ENCODE measurements around the gene ENSA.
A peak's percentile ranks its signal among the peaks of the same experiment; 100 is the strongest.
"Not testable (repeated sequence)": the region's sequence is repeated elsewhere in the genome, so short reads cannot be mapped to it uniquely, and the experiment has no call there.

Gene ENSA

GRCh38 chr1:150615346-150616201 is 13.8 kb downstream of the ENSA start:
- Histone ChIP-seq H3K9ac (ENCODE audit: insufficient read length) (no peak overlapping the region), H3K36me3 (ENCODE audit: insufficient read depth, low read length) (peaks cover 45% of the 10 kb centered on the region), H3K4me3 (no peak overlapping the region), H3K9me3 (ENCODE audit: low read depth, low read length) (no peaks in the 10 kb centered on the region), H3K27ac (no peak overlapping the region; the same call in 1 of the 2 replicates)
- TF ChIP-seq POLR2AphosphoS5 (IDR thresholded peaks at IDR 0.05; ENCODE audit: borderline replicate concordance, low read depth, low read length) (no peak), EZH2 (IDR thresholded peaks at IDR 0.05) (no peak), FOXP2 (optimal IDR thresholded peaks at IDR 0.05; ENCODE audit: control extremely low read depth, extremely low read length, insufficient read depth) (no peak)
- no peak for DNase-seq (ENCODE audit: low read depth, low spot score)

- Histone ChIP-seq H3K27ac (peak overlapping the region; percentile 59), H3K9me3 (ENCODE audit: low read depth, low read length) (no peaks in the 10 kb centered on the region), H3K36me3 (ENCODE audit: insufficient read depth, low read length) (peaks cover 25% of the 10 kb centered on the region), H3K4me3 (no peak overlapping the region), H3K9ac (ENCODE audit: insufficient read length) (no peak overlapping the region)
- no peak for DNase-seq (ENCODE audit: low read depth, low spot score)
- no peak for TF ChIP-seq POLR2AphosphoS5 (IDR thresholded peaks at IDR 0.05; ENCODE audit: borderline replicate concordance, low read depth, low read length)
- no peak for TF ChIP-seq EZH2 (IDR thresholded peaks at IDR 0.05)
- TF ChIP-seq FOXP2 (optimal IDR thresholded peaks at IDR 0.05; ENCODE audit: control extremely low read depth, extremely low read length, insufficient read depth), result no peak
Observed at GRCh38 chr1:150613061-150613920, 16.1 kb downstream of the ENSA start.

DNA sequence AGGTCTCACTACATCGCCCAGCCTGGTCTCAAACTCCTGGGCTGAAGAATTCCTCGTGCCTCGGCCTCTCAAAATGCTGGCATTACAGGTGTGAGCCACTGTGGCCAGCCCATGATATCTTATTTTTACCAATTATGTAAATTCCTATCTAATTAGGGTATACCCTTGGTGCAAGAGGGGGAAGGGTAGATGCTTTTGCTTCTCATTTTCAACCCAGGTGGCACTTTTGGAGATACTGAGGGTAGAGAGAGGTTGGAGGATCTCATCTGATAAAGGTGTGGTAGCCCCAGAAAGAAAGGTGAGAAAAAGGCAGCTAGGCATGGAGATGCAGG is 17.4 kb downstream of the ENSA start:
- Histone ChIP-seq H3K9me3 (ENCODE audit: low read depth, low read length) (no peaks in the 10 kb centered on the region), H3K4me3 (no peak overlapping the region), H3K9ac (ENCODE audit: insufficient read length) (no peak overlapping the region), H3K27ac (peak overlapping the region; percentile 16; the same call in 1 of the 2 replicates), H3K36me3 (ENCODE audit: insufficient read depth, low read length) (peaks cover 17% of the 10 kb centered on the region)
- DNase-seq (ENCODE audit: low read depth, low spot score), result no peak
- TF ChIP-seq EZH2 (IDR thresholded peaks at IDR 0.05), result no peak
- TF ChIP-seq POLR2AphosphoS5 (IDR thresholded peaks at IDR 0.05; ENCODE audit: borderline replicate concordance, low read depth, low read length), result no peak
- no peak for TF ChIP-seq FOXP2 (optimal IDR thresholded peaks at IDR 0.05; ENCODE audit: control extremely low read depth, extremely low read length, insufficient read depth)

GRCh38 chr1:150610576-150610975 is 18.8 kb downstream of the ENSA start:
- TF ChIP-seq POLR2AphosphoS5 (IDR thresholded peaks at IDR 0.05; ENCODE audit: borderline replicate concordance, low read depth, low read length), result no peak
- no peak for TF ChIP-seq EZH2 (IDR thresholded peaks at IDR 0.05)
- TF ChIP-seq FOXP2 (optimal IDR thresholded peaks at IDR 0.05; ENCODE audit: control extremely low read depth, extremely low read length, insufficient read depth), result no peak
- Histone ChIP-seq H3K36me3 (ENCODE audit: insufficient read depth, low read length) (peaks cover 7% of the 10 kb centered on the region; the same call in 1 of the 2 replicates), H3K27ac (no peak overlapping the region), H3K4me3 (no peak overlapping the region), H3K9me3 (ENCODE audit: low read depth, low read length) (no peaks in the 10 kb centered on the region), H3K9ac (ENCODE audit: insufficient read length) (no peak overlapping the region)
- DNase-seq (ENCODE audit: low read depth, low spot score), result no peak

DNA sequence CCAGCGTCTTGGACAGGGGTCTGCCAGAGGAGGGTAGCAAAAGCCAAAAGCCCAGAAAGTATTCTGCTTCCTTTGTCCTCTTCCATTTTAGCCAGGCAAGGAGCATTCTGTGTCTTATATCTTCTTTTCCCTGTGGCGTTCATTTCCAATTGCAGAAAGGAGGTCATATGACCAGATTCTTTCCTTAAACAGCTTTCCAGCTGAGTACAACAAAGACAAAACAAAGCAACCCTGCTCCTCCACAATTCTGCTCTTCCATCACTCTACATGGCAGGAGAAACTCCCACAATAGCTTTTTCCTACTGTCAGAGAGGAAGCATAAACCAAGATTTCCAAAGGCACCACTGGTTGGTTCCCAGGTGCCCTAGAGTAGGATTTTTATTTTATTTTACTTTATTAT is 19.7 kb downstream of the ENSA start:
- no peak for TF ChIP-seq EZH2 (IDR thresholded peaks at IDR 0.05)
- TF ChIP-seq FOXP2 (optimal IDR thresholded peaks at IDR 0.05; ENCODE audit: control extremely low read depth, extremely low read length, insufficient read depth), result no peak
- TF ChIP-seq POLR2AphosphoS5 (IDR thresholded peaks at IDR 0.05; ENCODE audit: borderline replicate concordance, low read depth, low read length), result no peak
- Histone ChIP-seq H3K4me3 (no peak overlapping the region), H3K9ac (ENCODE audit: insufficient read length) (no peak overlapping the region), H3K9me3 (ENCODE audit: low read depth, low read length) (no peaks in the 10 kb centered on the region), H3K27ac (peak overlapping the region; percentile 64), H3K36me3 (ENCODE audit: insufficient read depth, low read length) (peaks cover 5% of the 10 kb centered on the region; the same call in 1 of the 2 replicates)
- no peak for DNase-seq (ENCODE audit: low read depth, low spot score)

DNA sequence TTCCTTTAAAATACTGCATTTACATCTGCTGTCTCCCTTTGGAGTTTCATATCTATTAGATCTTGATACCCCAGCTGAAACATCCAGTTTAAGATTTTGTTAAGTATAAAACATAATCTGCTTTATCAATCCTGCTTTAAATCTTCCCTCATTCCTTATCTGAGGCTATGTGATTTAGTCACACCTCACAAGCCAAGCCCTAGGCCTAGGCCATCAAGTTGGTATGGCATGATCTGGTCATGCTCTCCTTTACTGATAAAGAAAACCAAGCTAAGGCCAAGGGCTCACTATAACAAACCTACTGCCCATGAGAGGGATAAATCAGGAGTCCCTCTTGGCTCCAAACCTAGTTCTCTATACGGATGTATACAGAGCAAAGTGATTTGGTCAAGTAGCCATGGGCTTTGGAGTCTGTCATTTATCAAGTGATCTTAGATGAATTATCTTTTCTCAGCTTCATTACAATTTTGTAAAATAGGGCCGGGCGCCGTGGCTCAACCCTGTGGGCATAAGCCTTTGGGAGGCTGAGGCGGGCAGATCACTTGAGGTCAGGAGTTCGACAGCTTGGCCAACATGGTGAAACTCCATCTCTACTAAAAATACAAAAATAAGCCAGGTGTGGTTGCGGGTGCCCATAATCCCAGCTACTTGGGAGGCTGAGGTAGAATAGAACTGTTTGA is 22.8 kb downstream of the ENSA start:
- DNase-seq (ENCODE audit: low read depth, low spot score), result no peak
- no peak for TF ChIP-seq FOXP2 (optimal IDR thresholded peaks at IDR 0.05; ENCODE audit: control extremely low read depth, extremely low read length, insufficient read depth)
- Histone ChIP-seq H3K9ac (ENCODE audit: insufficient read length) (no peak overlapping the region), H3K36me3 (ENCODE audit: insufficient read depth, low read length) (no peaks in the 10 kb centered on the region), H3K4me3 (no peak overlapping the region), H3K27ac (no peak overlapping the region), H3K9me3 (ENCODE audit: low read depth, low read length) (no peaks in the 10 kb centered on the region)

DNA sequence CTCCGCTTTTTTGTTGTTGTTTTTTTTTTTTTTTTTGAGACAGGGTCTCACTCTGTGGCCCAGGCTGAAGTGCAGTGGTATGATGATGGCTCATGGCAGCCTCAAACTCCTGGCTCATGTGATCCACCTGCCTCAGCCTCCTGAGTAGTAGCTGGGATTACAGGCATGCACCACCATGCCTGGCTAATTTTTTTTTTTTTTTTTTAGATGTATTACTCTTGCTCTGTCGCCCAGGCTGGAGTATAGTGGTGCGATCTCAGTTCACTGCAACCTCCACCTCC is 24.0 kb downstream of the ENSA start:
- H3K4me3 ChIP-seq; DNase-seq (ENCODE audit: low read depth, low spot score); H3K9ac ChIP-seq (ENCODE audit: insufficient read length); H3K36me3 ChIP-seq (ENCODE audit: insufficient read depth, low read length); H3K9me3 ChIP-seq (ENCODE audit: low read depth, low read length): not testable (repeated sequence)
- H3K27ac ChIP-seq, result peak overlapping the region; percentile 71; the same call in 1 of the 2 replicates

- Histone ChIP-seq H3K36me3 (ENCODE audit: insufficient read depth, low read length) (no peaks in the 10 kb centered on the region), H3K9me3 (ENCODE audit: low read depth, low read length) (no peaks in the 10 kb centered on the region), H3K9ac (ENCODE audit: insufficient read length) (no peak overlapping the region), H3K4me3 (no peak overlapping the region), H3K27ac (peak overlapping the region; percentile 71)
- no peak for DNase-seq (ENCODE audit: low read depth, low spot score)
- no peak for TF ChIP-seq EZH2 (IDR thresholded peaks at IDR 0.05)
- TF ChIP-seq FOXP2 (optimal IDR thresholded peaks at IDR 0.05; ENCODE audit: control extremely low read depth, extremely low read length, insufficient read depth), result no peak
- TF ChIP-seq POLR2AphosphoS5 (IDR thresholded peaks at IDR 0.05; ENCODE audit: borderline replicate concordance, low read depth, low read length), result no peak
Observed at GRCh38 chr1:150604226-150604588, 25.2 kb downstream of the ENSA start.
